ENCODE data around the gene CZIB. TPM values are rescaled to one million over a fixed set of nuclear protein-coding genes. Genes with fewer than 3 reads are reported as not detected.
A peak's percentile ranks its signal among the peaks of the same experiment; 100 is the strongest.

CZIB gene
- total and polyA plus RNA-seq, 2 of the 13 experiments (the other 11 are each of a cell fraction or from before 2014, with no cell fraction given) = 49.2 to 67.0 TPM

GRCh38 chr1:53183095-53183990, 37.1 kb downstream of the CZIB start (continued):
- no peak for TF ChIP-seq ZFP62 (CRISPR knock-in tag; IDR thresholded peaks at IDR 0.05)
- peak; percentile 29 for TF ChIP-seq CBX1 (IDR thresholded peaks at IDR 0.05; ENCODE audit: low read depth)
- TF ChIP-seq SNRNP70 (IDR thresholded peaks at IDR 0.05; ENCODE audit: low read depth, low read length) = no peak
- peak; percentile 52; the same call in 1 of the 2 replicates for TF ChIP-seq SRF (IDR thresholded peaks at IDR 0.05; ENCODE audit: low read depth, low read length)
- no peak for TF ChIP-seq SP1 (IDR thresholded peaks at IDR 0.05)
- peak; percentile 24; the same call in 1 of the 2 replicates for TF ChIP-seq SP1 (CRISPR knock-in tag; IDR thresholded peaks at IDR 0.05)
- peak; percentile 25 for TF ChIP-seq XRCC5 (optimal IDR thresholded peaks at IDR 0.05; ENCODE audit: low read length)
- no peak for TF ChIP-seq ATAD3A (CRISPR knock-in tag; IDR thresholded peaks at IDR 0.05)
- no peak for TF ChIP-seq TRIM22 (IDR thresholded peaks at IDR 0.05)
- TF ChIP-seq SATB2 (CRISPR knock-in tag; IDR thresholded peaks at IDR 0.05) = 0 out of 2 replicates have a peak, but pooled peaks have one; percentile 39
- TF ChIP-seq AHDC1 (CRISPR knock-in tag; IDR thresholded peaks at IDR 0.05; ENCODE audit: borderline replicate concordance) = peak; percentile 84; the same call in 1 of the 2 replicates
- TF ChIP-seq MAZ (IDR thresholded peaks at IDR 0.05; ENCODE audit: borderline replicate concordance, low read depth, low read length) = peak; percentile 93
- TF ChIP-seq MAZ (CRISPR knock-in tag; IDR thresholded peaks at IDR 0.05; ENCODE audit: low read depth) = peak; percentile 69
- TF ChIP-seq CCDC6 (CRISPR knock-in tag; IDR thresholded peaks at IDR 0.05) = 0 out of 2 replicates have a peak, but pooled peaks have one; percentile 68
- no peak for TF ChIP-seq SP4 (CRISPR knock-in tag; IDR thresholded peaks at IDR 0.05)
- TF ChIP-seq ZNF670 (CRISPR knock-in tag; IDR thresholded peaks at IDR 0.05; ENCODE audit: borderline replicate concordance) = no peak
- TF ChIP-seq THAP8 (CRISPR knock-in tag; IDR thresholded peaks at IDR 0.05; ENCODE audit: borderline replicate concordance) = no peak
- peak; percentile 66 for TF ChIP-seq ZNF501 (CRISPR knock-in tag; IDR thresholded peaks at IDR 0.05)
- no peak for TF ChIP-seq LBX2 (CRISPR knock-in tag; IDR thresholded peaks at IDR 0.05; ENCODE audit: borderline replicate concordance)
- peak; percentile 83 for TF ChIP-seq ZNF629 (CRISPR knock-in tag; conservative IDR thresholded peaks at IDR 0.05)
- no peak for TF ChIP-seq NFE2 (CRISPR knock-in tag; IDR thresholded peaks at IDR 0.05)
- no peak for TF ChIP-seq RBM39 (IDR thresholded peaks at IDR 0.05; ENCODE audit: low read depth, low read length, poor library complexity, severe bottlenecking)
- TF ChIP-seq NFYB (CRISPR knock-in tag; IDR thresholded peaks at IDR 0.05) = no peak

Measured in HepG2 (cell line).